A673 (cell line): Measurements from ENCODE around the gene CTXND1. TPM values are rescaled to one million over a fixed set of nuclear protein-coding genes. Genes with fewer than 3 reads are reported as not detected.
"Not testable (repeated sequence)": the region's sequence is repeated elsewhere in the genome, so short reads cannot be mapped to it uniquely, and the experiment has no call there.

Source experiments
- Bru-seq: library from RNA; stranded (reverse); fragments of 400-500 nt; gene quantifications from one replicate; lab custom pipeline; 2021; lab: Mats Ljungman, UMichigan
- BruChase-seq, 2 experiments: library from RNA; stranded (reverse); fragments of 400-500 nt; gene quantifications; one replicate each; lab custom pipeline; 2021; lab: Mats Ljungman, UMichigan
- BruUV-seq: library from RNA; stranded (reverse); fragments of 400-500 nt; replicated peaks from 2 replicates; lab custom pipeline; 2021; lab: Mats Ljungman, UMichigan
- CTCF ChIA-PET: fragments of 300-600 bp; sonication (Branson Sonifier 250); formaldehyde crosslinking; loops from one replicate; lab custom pipeline; 2022; ENCODE audit warnings: antibody characterized with exemption; lab: Charles Lee
- POLR2A ChIA-PET: fragments of 300-600 bp; sonication (Branson Sonifier 250); formaldehyde crosslinking; loops from one replicate; lab custom pipeline; 2022; ENCODE audit warnings: antibody characterized with exemption; ENCODE audit not compliant: low non-redundant PET; lab: Charles Lee
- DNase-seq: peaks from one replicate; pipeline ENCODE4 v3.0.0-alpha.2; 2015; ENCODE audit warnings: low spot score
- H3K27ac ChIP-seq: fragments of 200-600 bp; sonication (generic); 2 replicates; pipeline ENCODE4 v1.5.1; 2016; ENCODE audit warnings: mixed run types, low read depth, mild to moderate bottlenecking, mixed read lengths, antibody characterized with exemption, low read length; ENCODE audit not compliant: poor library complexity, severe bottlenecking
- H3K27me3 ChIP-seq: fragments of 200-600 bp; sonication (generic); replicated peaks from 2 replicates; pipeline ENCODE4 v1.6.1; 2017; ENCODE audit warnings: mixed run types, low read depth, mild to moderate bottlenecking, mixed read lengths, antibody characterized with exemption, low read length; ENCODE audit not compliant: insufficient read depth, poor library complexity
- H3K36me3 ChIP-seq: fragments of 200-600 bp; sonication (generic); 2 replicates; pipeline ENCODE4 v1.6.1; 2016; ENCODE audit warnings: mixed run types, mild to moderate bottlenecking, mixed read lengths, antibody characterized with exemption, low read length; ENCODE audit not compliant: insufficient read depth, poor library complexity, severe bottlenecking
- H3K4me1 ChIP-seq: fragments of 200-600 bp; sonication (generic); 2 replicates; pipeline ENCODE4 v1.6.1; 2017; ENCODE audit warnings: mixed run types, mild to moderate bottlenecking, mixed read lengths, antibody characterized with exemption, low read length; ENCODE audit not compliant: insufficient read depth, poor library complexity, severe bottlenecking
- H3K4me3 ChIP-seq: fragments of 200-600 bp; sonication (generic); 2 replicates; pipeline ENCODE4 v1.5.1; 2016; ENCODE audit warnings: low read depth, mixed run types, mild to moderate bottlenecking, mixed read lengths, low read length; ENCODE audit not compliant: poor library complexity, severe bottlenecking
- H3K9me3 ChIP-seq: fragments of 200-600 bp; sonication (generic); 2 replicates; pipeline ENCODE4 v1.6.1; 2016; ENCODE audit warnings: mixed run types, low read depth, mild to moderate bottlenecking, mixed read lengths, antibody characterized with exemption, low read length; ENCODE audit not compliant: poor library complexity, severe bottlenecking
- EZH2 ChIP-seq: fragments of 200-600 bp; sonication (generic); IDR thresholded peaks from 2 replicates; pipeline ENCODE4 v1.6.1; 2017; ENCODE audit warnings: borderline replicate concordance, low read depth, mild to moderate bottlenecking, mixed read lengths, antibody characterized with exemption, low read length; ENCODE audit not compliant: poor library complexity, severe bottlenecking
- intact Hi-C: fragments of 100-400 bp; cut with micrococcal nuclease; formaldehyde crosslinking; loops from one replicate; pipeline ENCODE4 v1.10.0; 2022; ENCODE audit not compliant: unreplicated experiment
- long read RNA-seq: library from polyadenylated mRNA; stranded (forward); transcript quantifications from one replicate; pipeline ENCODE4 v2.0.0, GENCODE V29; 2022
- total RNA-seq: library from RNA; stranded (reverse); gene quantifications from 2 replicates; pipeline ENCODE4 v1.2.3, GENCODE V29; 2021
- TF ChIP-seq, protein P1 (sequence below): fragments of 300-800, 200-600 bp; sonication (generic); conservative IDR thresholded peaks from 2 replicates; pipeline ENCODE4 v1.5.1; 2017; ENCODE audit warnings: low read depth, mild to moderate bottlenecking, antibody characterized with exemption, low read length, moderate library complexity, mixed read lengths

CTXND1 gene
- total RNA-seq, result not detected in 2 replicates
- Bru-seq, nascent RNA, result not detected
- BruChase-seq, experiment 1, labeled RNA remaining after a 2-hour chase, result not detected
- not detected for BruChase-seq, experiment 2, labeled RNA remaining after a 6-hour chase
- long read RNA-seq, result 0 reads

DNA sequence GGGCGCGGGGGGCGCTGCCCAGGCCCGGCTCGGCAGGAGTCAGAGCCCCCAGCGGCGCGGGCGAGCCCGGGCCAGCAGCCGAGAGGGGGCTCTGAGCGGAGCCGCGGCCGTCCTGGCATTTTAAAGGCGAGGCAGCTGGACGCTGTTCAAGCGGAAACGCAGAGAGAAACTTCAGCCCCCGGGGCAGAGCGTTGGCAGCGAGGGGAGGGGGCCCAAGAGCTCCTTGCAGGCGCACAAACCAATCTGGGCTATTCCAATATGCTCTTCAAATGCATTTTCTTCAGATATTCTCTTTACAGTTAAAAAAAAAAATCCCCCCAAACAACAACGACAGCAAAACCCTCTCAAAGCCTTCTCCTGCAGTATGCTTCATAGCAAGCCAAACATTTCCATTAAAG is at the start of gene CTXND1:
Gene CTXND1 (minus strand): TSS at position 93 of the 398 bp plus-strand sequence. CDS start 50,264 bp downstream, outside the sequence.
- DNase-seq, result no peak
- TF ChIP-seq, protein P1, sequence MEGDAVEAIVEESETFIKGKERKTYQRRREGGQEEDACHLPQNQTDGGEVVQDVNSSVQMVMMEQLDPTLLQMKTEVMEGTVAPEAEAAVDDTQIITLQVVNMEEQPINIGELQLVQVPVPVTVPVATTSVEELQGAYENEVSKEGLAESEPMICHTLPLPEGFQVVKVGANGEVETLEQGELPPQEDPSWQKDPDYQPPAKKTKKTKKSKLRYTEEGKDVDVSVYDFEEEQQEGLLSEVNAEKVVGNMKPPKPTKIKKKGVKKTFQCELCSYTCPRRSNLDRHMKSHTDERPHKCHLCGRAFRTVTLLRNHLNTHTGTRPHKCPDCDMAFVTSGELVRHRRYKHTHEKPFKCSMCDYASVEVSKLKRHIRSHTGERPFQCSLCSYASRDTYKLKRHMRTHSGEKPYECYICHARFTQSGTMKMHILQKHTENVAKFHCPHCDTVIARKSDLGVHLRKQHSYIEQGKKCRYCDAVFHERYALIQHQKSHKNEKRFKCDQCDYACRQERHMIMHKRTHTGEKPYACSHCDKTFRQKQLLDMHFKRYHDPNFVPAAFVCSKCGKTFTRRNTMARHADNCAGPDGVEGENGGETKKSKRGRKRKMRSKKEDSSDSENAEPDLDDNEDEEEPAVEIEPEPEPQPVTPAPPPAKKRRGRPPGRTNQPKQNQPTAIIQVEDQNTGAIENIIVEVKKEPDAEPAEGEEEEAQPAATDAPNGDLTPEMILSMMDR, result no peak
- TF ChIP-seq EZH2, result peak; percentile 62
- no TSS peak for BruUV-seq
- ChIA-PET POLR2A (no interaction called here), CTCF (interaction anchor here (0.7 kb wide), 1 partner anchor 9 kb away, joined by 3 read pairs; no protein-coding TSS in a partner anchor)
- intact Hi-C loops, result no loop called here
- Histone ChIP-seq H3K27me3 (peaks cover 96% of the 10 kb centered on the region), H3K27ac (no peak within 1 kb of the TSS), H3K4me1 (no peaks in the 10 kb centered on the region), H3K36me3 (no peaks in the 10 kb centered on the region), H3K9me3 (no peaks in the 10 kb centered on the region), H3K4me3 (peak within 1 kb of the TSS; percentile 6)

DNA sequence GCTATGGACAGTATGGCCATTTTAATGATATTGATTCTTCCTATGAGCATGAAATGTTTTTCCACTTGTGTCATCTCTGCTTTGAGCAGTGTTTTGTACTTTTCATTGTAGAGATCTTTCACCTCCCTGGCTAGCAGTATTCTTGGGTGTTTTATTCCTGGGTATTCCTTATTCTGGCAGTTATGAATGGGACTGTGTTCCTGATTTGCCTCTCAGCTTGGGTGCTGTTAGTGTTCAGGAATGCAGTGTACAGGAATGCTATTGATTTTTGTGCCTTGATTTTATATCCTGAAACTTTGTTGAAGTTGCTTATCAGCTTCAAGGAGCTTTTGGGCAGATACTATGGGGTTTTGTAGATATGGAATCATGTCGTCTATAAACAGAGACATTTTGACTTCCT is 49.5 kb upstream of the CTXND1 start:
- no peak for DNase-seq
- intact Hi-C loops, result no loop called here
- H3K36me3 ChIP-seq, result no peaks in the 10 kb centered on the region
- no peaks in the 10 kb centered on the region for H3K4me1 ChIP-seq
- no peak overlapping the region for H3K4me3 ChIP-seq
- ChIA-PET POLR2A (no interaction called here), CTCF (no interaction called here)
- H3K27ac ChIP-seq, result no peak overlapping the region
- peaks cover 8% of the 10 kb centered on the region for H3K27me3 ChIP-seq
- BruUV-seq, result no TSS peak
- TF ChIP-seq EZH2, result no peak
- TF ChIP-seq, protein P1, result no peak
- H3K9me3 ChIP-seq, result no peaks in the 10 kb centered on the region

- intact Hi-C loops, H3K27me3 ChIP-seq, CTCF ChIA-PET, DNase-seq, POLR2A ChIA-PET, H3K36me3 ChIP-seq, H3K27ac ChIP-seq, H3K4me1 ChIP-seq, BruUV-seq, H3K4me3 ChIP-seq, H3K9me3 ChIP-seq: not testable (repeated sequence)
These were observed 43.8 kb upstream of the CTXND1 start for GRCh38 chr15:80295777-80296176.

DNA sequence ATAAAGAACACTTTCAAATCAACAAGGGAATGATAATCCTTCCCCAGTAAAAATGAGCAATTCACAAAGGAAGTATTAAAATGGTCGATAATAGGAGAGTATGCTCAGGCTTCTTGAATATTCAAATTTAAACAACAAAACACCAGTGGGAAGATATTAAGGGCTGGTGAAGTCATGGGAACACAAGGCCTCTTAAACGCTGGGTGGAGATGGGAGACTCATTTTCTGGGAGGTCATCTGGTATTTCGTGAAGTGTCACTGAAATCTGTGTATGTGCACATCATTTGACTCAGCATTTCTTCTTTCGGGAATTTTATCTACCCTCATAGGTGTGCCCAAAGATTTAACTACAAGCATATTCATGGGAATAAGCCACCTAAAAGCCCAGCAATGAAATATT is 40.1 kb upstream of the CTXND1 start:
- BruUV-seq, result no TSS peak
- no peak for DNase-seq
- Histone ChIP-seq H3K27me3 (peaks cover 17% of the 10 kb centered on the region), H3K4me3 (no peak overlapping the region), H3K27ac (no peak overlapping the region), H3K4me1 (no peaks in the 10 kb centered on the region), H3K36me3 (no peaks in the 10 kb centered on the region), H3K9me3 (no peaks in the 10 kb centered on the region)
- POLR2A ChIA-PET, result no interaction called here
- CTCF ChIA-PET, result no interaction called here
- TF ChIP-seq, protein P1, result no peak
- no peak for TF ChIP-seq EZH2
- intact Hi-C loops, result no loop called here

DNA sequence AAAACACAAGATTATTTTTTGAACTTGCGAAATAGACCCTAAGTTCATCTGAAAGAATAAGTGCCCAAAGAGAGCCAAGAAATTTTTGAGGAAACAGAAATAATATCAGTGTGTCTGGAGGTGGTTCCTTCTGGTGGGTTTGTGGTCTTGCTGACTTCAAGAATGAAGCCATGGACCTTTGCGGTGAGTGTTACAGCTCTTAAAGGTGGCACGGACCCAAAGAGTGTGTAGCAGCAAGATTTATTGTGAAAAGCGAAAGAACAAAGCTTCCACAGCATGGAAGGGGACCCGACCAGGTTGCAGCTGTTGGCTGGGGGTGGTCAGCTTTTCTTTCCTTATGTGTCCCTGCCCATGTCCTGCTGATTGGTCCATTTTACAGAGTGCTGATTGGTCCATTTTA is 38.9 kb upstream of the CTXND1 start:
- DNase-seq, H3K27ac ChIP-seq, H3K36me3 ChIP-seq, H3K4me1 ChIP-seq, CTCF ChIA-PET, H3K9me3 ChIP-seq, POLR2A ChIA-PET, H3K4me3 ChIP-seq, BruUV-seq, intact Hi-C loops: not testable (repeated sequence)
- H3K27me3 ChIP-seq, result peaks cover 17% of the 10 kb centered on the region
